Measurements from ENCODE around the gene NAALADL2. TPM values are rescaled to one million over a fixed set of nuclear protein-coding genes. Genes with fewer than 3 reads are reported as not detected.

NAALADL2 gene
- total and polyA plus RNA-seq, 2 of the 13 experiments (the other 11 are each of a cell fraction or from before 2014, with no cell fraction given): 0.08 TPM; not detected in 1

- Histone ChIP-seq H2AFZ (ENCODE audit: low read length) (no peak overlapping the region), H3K79me2 (ENCODE audit: insufficient read depth, low read length) (no peaks in the 10 kb centered on the region), H3K4me1 (ENCODE audit: insufficient read depth, low read length) (no peaks in the 10 kb centered on the region), H3K27me3 (ENCODE audit: control insufficient read depth in 1 of 2, insufficient read depth in 2 of 2, low read length in 2 of 2) (no peaks in the 10 kb centered on the region), H3K9me3 (ENCODE audit: low read length) (no peaks in the 10 kb centered on the region), H3K27ac (ENCODE audit: extremely low read length, insufficient read depth, low read length) (no peak overlapping the region), H4K20me1 (ENCODE audit: insufficient read depth, low read length) (no peaks in the 10 kb centered on the region), H3K9ac (ENCODE audit: insufficient read depth, low read depth, low read length) (no peak overlapping the region), H3K36me3 (replicated peaks in 1 of 2; ENCODE audit: control insufficient read depth in 1 of 2, insufficient read depth in 2 of 2, low read length in 2 of 2) (no peaks in the 10 kb centered on the region), H3K4me2 (ENCODE audit: low read depth, low read length) (no peak overlapping the region), H3K4me3 (replicated peaks in 1 of 3; ENCODE audit: insufficient read depth in 1 of 3, low read depth in 2 of 3, low read length in 3 of 3) (no peak overlapping the region)
- intact Hi-C loops (cut with micrococcal nuclease; ENCODE audit: unreplicated experiment) (no loop called here), in situ Hi-C loops (cut with HindIII; ENCODE audit: extremely low pct_ligation_motif_present, low pct_unique_long_range_greater_than_20kb) (no loop called here)
- CTCF ChIA-PET (ENCODE audit: low intra/inter-chr PET ratio, low total read pairs): no interaction called here
- DNase-seq (ENCODE audit: low spot score) (no peak), ATAC-seq (no peak), FAIRE-seq (no peak)
- no TSS peak for BruUV-seq (replicated peaks)
- TF ChIP-seq ARNT2 (CRISPR knock-in tag; IDR thresholded peaks at IDR 0.05; ENCODE audit: low read depth) (no peak), ZNF749 (CRISPR knock-in tag; IDR thresholded peaks at IDR 0.05; ENCODE audit: borderline replicate concordance) (no peak), ATAD3A (CRISPR knock-in tag; IDR thresholded peaks at IDR 0.05) (no peak), THAP11 (CRISPR knock-in tag; IDR thresholded peaks at IDR 0.05) (no peak), ZNF773 (CRISPR knock-in tag; IDR thresholded peaks at IDR 0.05; ENCODE audit: borderline replicate concordance) (no peak), KDM3A (CRISPR knock-in tag; IDR thresholded peaks at IDR 0.05; ENCODE audit: low read depth) (no peak), TEAD2 (CRISPR knock-in tag; IDR thresholded peaks at IDR 0.05) (no peak), FOXJ3 (CRISPR knock-in tag; IDR thresholded peaks at IDR 0.05; ENCODE audit: borderline replicate concordance) (no peak), ZNF737 (CRISPR knock-in tag; IDR thresholded peaks at IDR 0.05; ENCODE audit: borderline replicate concordance) (no peak), SALL2 (CRISPR knock-in tag; IDR thresholded peaks at IDR 0.05) (no peak), ZNF549 (CRISPR knock-in tag; IDR thresholded peaks at IDR 0.05) (no peak), ZNF451 (CRISPR knock-in tag; IDR thresholded peaks at IDR 0.05) (no peak), TRAFD1 (CRISPR knock-in tag; IDR thresholded peaks at IDR 0.05; ENCODE audit: borderline replicate concordance) (no peak)
- WGBS (ENCODE audit: low lambda C conversion rate): 4% methylated on average over 5 of the region's 5 CpGs
- POLR2A ChIA-PET: no interaction called here
Observed at GRCh38 chr3:174958671-174959328, 99.7 kb downstream of the NAALADL2 start.
